ENCODE results near the gene CNOT3. TPM values are rescaled to one million over a fixed set of nuclear protein-coding genes. Genes with fewer than 3 reads are reported as not detected.

CNOT3 gene
- total and polyA plus RNA-seq, 9 of the 15 experiments (the other 6 are each of a cell fraction or from before 2014, with no cell fraction given) = 0.27 to 60.4 (median 9.9) TPM

- TF ChIP-seq, protein P1, sequence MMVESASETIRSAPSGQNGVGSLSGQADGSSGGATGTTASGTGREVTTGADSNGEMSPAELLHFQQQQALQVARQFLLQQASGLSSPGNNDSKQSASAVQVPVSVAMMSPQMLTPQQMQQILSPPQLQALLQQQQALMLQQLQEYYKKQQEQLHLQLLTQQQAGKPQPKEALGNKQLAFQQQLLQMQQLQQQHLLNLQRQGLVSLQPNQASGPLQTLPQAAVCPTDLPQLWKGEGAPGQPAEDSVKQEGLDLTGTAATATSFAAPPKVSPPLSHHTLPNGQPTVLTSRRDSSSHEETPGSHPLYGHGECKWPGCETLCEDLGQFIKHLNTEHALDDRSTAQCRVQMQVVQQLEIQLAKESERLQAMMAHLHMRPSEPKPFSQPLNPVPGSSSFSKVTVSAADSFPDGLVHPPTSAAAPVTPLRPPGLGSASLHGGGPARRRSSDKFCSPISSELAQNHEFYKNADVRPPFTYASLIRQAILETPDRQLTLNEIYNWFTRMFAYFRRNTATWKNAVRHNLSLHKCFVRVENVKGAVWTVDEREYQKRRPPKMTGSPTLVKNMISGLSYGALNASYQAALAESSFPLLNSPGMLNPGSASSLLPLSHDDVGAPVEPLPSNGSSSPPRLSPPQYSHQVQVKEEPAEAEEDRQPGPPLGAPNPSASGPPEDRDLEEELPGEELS (CRISPR knock-in tag; IDR thresholded peaks at IDR 0.05; ENCODE audit: borderline replicate concordance) = no peak
- TF ChIP-seq HBP1 (CRISPR knock-in tag; IDR thresholded peaks at IDR 0.05) = peak; percentile 82; the same call in 1 of the 2 replicates
- no peak for TF ChIP-seq PPARD (CRISPR knock-in tag; IDR thresholded peaks at IDR 0.05)
- TF ChIP-seq BRD9 (IDR thresholded peaks at IDR 0.05; ENCODE audit: low read depth, partially characterized antibody) = peak; percentile 41
- no peak for TF ChIP-seq ZNF408 (CRISPR knock-in tag; IDR thresholded peaks at IDR 0.05; ENCODE audit: low read depth)
- peak; percentile 28 for TF ChIP-seq TBP (optimal IDR thresholded peaks at IDR 0.05; ENCODE audit: low read depth, low read length)
- no peak for TF ChIP-seq NFRKB (IDR thresholded peaks at IDR 0.05; ENCODE audit: low read depth)
- no peak for TF ChIP-seq ATF3 (IDR thresholded peaks at IDR 0.05)
- no peak for TF ChIP-seq ATF3 (CRISPR knock-in tag; conservative IDR thresholded peaks at IDR 0.05)
- TF ChIP-seq GATAD2A (IDR thresholded peaks at IDR 0.05) = 0 out of 2 replicates have a peak, but pooled peaks have one; percentile 24
- TF ChIP-seq PHF21A (IDR thresholded peaks at IDR 0.05; ENCODE audit: borderline replicate concordance, low read depth) = no peak
- TF ChIP-seq, protein P2, sequence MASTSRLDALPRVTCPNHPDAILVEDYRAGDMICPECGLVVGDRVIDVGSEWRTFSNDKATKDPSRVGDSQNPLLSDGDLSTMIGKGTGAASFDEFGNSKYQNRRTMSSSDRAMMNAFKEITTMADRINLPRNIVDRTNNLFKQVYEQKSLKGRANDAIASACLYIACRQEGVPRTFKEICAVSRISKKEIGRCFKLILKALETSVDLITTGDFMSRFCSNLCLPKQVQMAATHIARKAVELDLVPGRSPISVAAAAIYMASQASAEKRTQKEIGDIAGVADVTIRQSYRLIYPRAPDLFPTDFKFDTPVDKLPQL (IDR thresholded peaks at IDR 0.05; ENCODE audit: extremely low read depth, insufficient read length) = no peak
- no peak for TF ChIP-seq ZNF445 (CRISPR knock-in tag; IDR thresholded peaks at IDR 0.05; ENCODE audit: low read depth)
- TF ChIP-seq ARID2 (IDR thresholded peaks at IDR 0.05) = 0 out of 2 replicates have a peak, but pooled peaks have one; percentile 52
- TF ChIP-seq MEF2D (tag; conservative IDR thresholded peaks at IDR 0.05; ENCODE audit: low read depth) = no peak
- 0 out of 2 replicates have a peak, but pooled peaks have one; percentile 8 for TF ChIP-seq SMAD4 (CRISPR knock-in tag; conservative IDR thresholded peaks at IDR 0.05)
- peak; percentile 69; the same call in 1 of the 2 replicates for TF ChIP-seq DNMT1 (IDR thresholded peaks at IDR 0.05)
- TF ChIP-seq ZNF79 (CRISPR knock-in tag; IDR thresholded peaks at IDR 0.05; ENCODE audit: low read depth) = no peak
- peak; percentile 19 to 48 (median 36); a peak in 3 of 6 replicates for TF ChIP-seq CTCF (IDR thresholded peaks at IDR 0.05 in 2 of 3, conservative IDR thresholded peaks at IDR 0.05 in 1 of 3; ENCODE audit: insufficient read depth in 2 of 3, low read depth in 1 of 3, low read length in 3 of 3)
- TF ChIP-seq SMARCE1 (IDR thresholded peaks at IDR 0.05) = peak; percentile 72
- 0 out of 2 replicates have a peak, but pooled peaks have one; percentile 2 for TF ChIP-seq CREM (IDR thresholded peaks at IDR 0.05; ENCODE audit: low read depth)
- peak; percentile 52; the same call in 1 of the 2 replicates for TF ChIP-seq ELF1 (tag; IDR thresholded peaks at IDR 0.05)
- TF ChIP-seq HNRNPK (IDR thresholded peaks at IDR 0.05; ENCODE audit: low read depth, low read length, poor library complexity, severe bottlenecking) = no peak
Observed at GRCh38 chr19:54096617-54097106, 40.9 kb upstream of the CNOT3 start (continued).

Data from K562 (cell line).